ENCODE measurements around the gene SETBP1. TPM values are rescaled to one million over a fixed set of nuclear protein-coding genes. Genes with fewer than 3 reads are reported as not detected.

SETBP1 gene
- total RNA-seq, 1 donor from 2014 or later, result 12.0 TPM

DNA sequence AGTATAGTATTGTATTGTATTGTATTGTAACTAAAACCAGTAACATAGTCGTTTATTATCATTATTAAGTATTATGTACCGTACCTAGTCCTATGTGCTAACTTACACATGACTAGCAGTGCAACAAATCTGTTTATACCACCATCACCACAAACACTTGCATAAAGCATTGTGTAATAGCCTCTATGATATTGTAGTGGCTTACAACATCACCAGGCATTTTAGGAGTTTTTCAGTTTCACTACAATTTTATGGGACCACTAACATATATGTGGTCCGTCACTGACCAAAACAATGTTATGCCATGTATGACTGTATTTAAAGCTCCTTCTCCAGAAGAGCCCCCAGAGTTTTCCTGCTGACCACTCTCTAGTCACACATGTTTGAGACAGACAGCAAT lies 306.2 kb downstream of the SETBP1 start:
- TF ChIP-seq, protein P1, sequence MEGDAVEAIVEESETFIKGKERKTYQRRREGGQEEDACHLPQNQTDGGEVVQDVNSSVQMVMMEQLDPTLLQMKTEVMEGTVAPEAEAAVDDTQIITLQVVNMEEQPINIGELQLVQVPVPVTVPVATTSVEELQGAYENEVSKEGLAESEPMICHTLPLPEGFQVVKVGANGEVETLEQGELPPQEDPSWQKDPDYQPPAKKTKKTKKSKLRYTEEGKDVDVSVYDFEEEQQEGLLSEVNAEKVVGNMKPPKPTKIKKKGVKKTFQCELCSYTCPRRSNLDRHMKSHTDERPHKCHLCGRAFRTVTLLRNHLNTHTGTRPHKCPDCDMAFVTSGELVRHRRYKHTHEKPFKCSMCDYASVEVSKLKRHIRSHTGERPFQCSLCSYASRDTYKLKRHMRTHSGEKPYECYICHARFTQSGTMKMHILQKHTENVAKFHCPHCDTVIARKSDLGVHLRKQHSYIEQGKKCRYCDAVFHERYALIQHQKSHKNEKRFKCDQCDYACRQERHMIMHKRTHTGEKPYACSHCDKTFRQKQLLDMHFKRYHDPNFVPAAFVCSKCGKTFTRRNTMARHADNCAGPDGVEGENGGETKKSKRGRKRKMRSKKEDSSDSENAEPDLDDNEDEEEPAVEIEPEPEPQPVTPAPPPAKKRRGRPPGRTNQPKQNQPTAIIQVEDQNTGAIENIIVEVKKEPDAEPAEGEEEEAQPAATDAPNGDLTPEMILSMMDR (IDR thresholded peaks at IDR 0.05), result no peak
- TF ChIP-seq EZH2phosphoT487 (IDR thresholded peaks at IDR 0.05) (no peak), EZH2 (IDR thresholded peaks at IDR 0.05) (no peak)
- Histone ChIP-seq H2AFZ (replicated peaks) (no peak overlapping the region), H3K27ac (no peak overlapping the region), H4K20me1 (ENCODE audit: low read depth) (no peaks in the 10 kb centered on the region), H3K4me3 (no peak overlapping the region), H3K9me3 (ENCODE audit: low read depth) (no peaks in the 10 kb centered on the region), H3K27me3 (no peaks in the 10 kb centered on the region), H3K4me1 (no peaks in the 10 kb centered on the region), H3K79me2 (ENCODE audit: low read depth) (no peaks in the 10 kb centered on the region), H3K9ac (no peak overlapping the region), H3K36me3 (no peaks in the 10 kb centered on the region), H3F3A (ENCODE audit: low read depth) (no peaks in the 10 kb centered on the region), H3K4me2 (no peak overlapping the region)
- no peak overlapping the region for H3K4me3 Mint-ChIP-seq
- H3K4me1 Mint-ChIP-seq, result no peaks in the 10 kb centered on the region
- H3K27ac Mint-ChIP-seq, result no peak overlapping the region
- no peak for DNase-seq (ENCODE audit: low spot score)
- H3K9me3 Mint-ChIP-seq, result peaks cover 14% of the 10 kb centered on the region
- peaks cover 20% of the 10 kb centered on the region for H3K36me3 Mint-ChIP-seq
- peaks cover 2% of the 10 kb centered on the region for H3K27me3 Mint-ChIP-seq (ENCODE audit: insufficient read depth, low read depth)

DNA sequence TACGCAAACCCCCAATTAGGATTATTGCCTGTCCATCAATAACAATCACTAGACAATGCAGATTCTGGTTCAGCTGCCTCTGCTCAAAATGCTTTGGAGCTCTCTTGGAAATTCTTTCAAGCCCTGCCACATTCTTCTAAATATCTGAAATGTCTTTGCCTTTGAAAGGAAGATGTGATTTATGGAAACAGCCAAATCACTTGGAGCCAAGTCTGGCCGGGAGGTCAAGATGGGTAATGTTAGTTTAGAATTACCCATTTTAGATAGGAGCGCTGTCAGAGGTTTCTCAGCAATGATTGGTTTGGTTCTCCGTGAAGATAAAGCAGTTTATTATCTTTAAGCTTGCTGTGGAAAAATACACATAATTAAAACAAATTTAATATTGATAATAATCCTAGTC lies 306.7 kb downstream of the SETBP1 start:
- H3K4me3 Mint-ChIP-seq, result no peak overlapping the region
- Histone ChIP-seq H3K4me1 (no peaks in the 10 kb centered on the region), H4K20me1 (ENCODE audit: low read depth) (no peaks in the 10 kb centered on the region), H3K27me3 (no peaks in the 10 kb centered on the region), H3K27ac (no peak overlapping the region), H3K9me3 (ENCODE audit: low read depth) (no peaks in the 10 kb centered on the region), H3K4me3 (no peak overlapping the region), H3F3A (ENCODE audit: low read depth) (no peaks in the 10 kb centered on the region), H3K4me2 (no peak overlapping the region), H3K79me2 (ENCODE audit: low read depth) (no peaks in the 10 kb centered on the region), H3K36me3 (no peaks in the 10 kb centered on the region), H3K9ac (no peak overlapping the region), H2AFZ (replicated peaks) (no peak overlapping the region)
- peaks cover 2% of the 10 kb centered on the region for H3K27me3 Mint-ChIP-seq (ENCODE audit: insufficient read depth, low read depth)
- no peak for TF ChIP-seq EZH2phosphoT487 (IDR thresholded peaks at IDR 0.05)
- TF ChIP-seq, protein P1 (IDR thresholded peaks at IDR 0.05), result no peak
- no peak for TF ChIP-seq EZH2 (IDR thresholded peaks at IDR 0.05)
- H3K9me3 Mint-ChIP-seq, result peaks cover 14% of the 10 kb centered on the region
- no peaks in the 10 kb centered on the region for H3K4me1 Mint-ChIP-seq
- no peak overlapping the region for H3K27ac Mint-ChIP-seq
- H3K36me3 Mint-ChIP-seq, result peaks cover 20% of the 10 kb centered on the region
- DNase-seq (ENCODE audit: low spot score), result no peak

DNA sequence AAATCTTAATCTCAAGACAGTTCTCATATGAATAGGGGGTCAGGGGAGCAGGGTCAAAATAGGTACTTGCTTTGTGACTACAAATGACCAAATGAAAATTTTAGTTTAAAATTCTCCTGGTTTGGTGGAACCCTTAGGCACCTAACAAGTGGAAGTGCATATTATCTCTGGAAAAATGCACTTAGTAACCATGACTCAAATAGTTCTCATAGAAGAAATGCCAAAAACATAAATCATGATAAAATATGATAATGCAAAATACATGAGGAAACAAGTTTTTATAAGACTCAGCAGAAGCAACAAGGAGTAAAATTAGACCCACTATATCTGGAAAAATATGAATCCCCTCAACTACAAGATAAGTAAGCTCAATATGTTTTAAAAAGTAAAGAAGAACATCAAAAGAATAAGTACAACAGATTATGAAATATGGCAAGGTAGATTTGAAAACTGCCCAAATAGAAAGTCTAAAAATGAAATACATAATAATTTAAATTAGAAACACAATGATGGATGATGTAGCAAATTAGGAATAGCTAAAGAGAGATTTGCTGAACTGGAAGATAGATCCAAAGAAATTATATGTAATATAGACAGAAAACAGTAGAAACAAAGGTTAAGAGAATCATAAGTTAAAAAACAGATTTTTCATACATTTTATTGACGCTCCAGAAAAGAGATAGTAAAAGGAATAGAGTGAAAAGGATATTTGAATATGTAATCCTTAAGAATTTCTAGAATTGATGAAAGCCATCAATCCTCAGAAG lies 308.3 kb downstream of the SETBP1 start:
- Mint-ChIP-seq H3K4me3 (no peak overlapping the region), H3K27me3 (ENCODE audit: insufficient read depth, low read depth) (peaks cover 2% of the 10 kb centered on the region), H3K27ac (no peak overlapping the region), H3K4me1 (no peaks in the 10 kb centered on the region), H3K36me3 (peaks cover 20% of the 10 kb centered on the region), H3K9me3 (peaks cover 14% of the 10 kb centered on the region)
- Histone ChIP-seq H3K27ac (no peak overlapping the region), H3K9me3 (ENCODE audit: low read depth) (no peaks in the 10 kb centered on the region), H3K9ac (no peak overlapping the region), H4K20me1 (ENCODE audit: low read depth) (no peaks in the 10 kb centered on the region), H2AFZ (replicated peaks) (no peak overlapping the region), H3K36me3 (no peaks in the 10 kb centered on the region), H3K27me3 (no peaks in the 10 kb centered on the region), H3F3A (ENCODE audit: low read depth) (no peaks in the 10 kb centered on the region), H3K79me2 (ENCODE audit: low read depth) (no peaks in the 10 kb centered on the region), H3K4me2 (no peak overlapping the region), H3K4me1 (no peaks in the 10 kb centered on the region), H3K4me3 (no peak overlapping the region)
- DNase-seq (ENCODE audit: low spot score), result no peak
- no peak for TF ChIP-seq EZH2 (IDR thresholded peaks at IDR 0.05)
- no peak for TF ChIP-seq EZH2phosphoT487 (IDR thresholded peaks at IDR 0.05)
- TF ChIP-seq, protein P1 (IDR thresholded peaks at IDR 0.05), result no peak

Data from neural progenitor cell (in vitro differentiated cells).